Measurements from ENCODE around the gene TGIF2LX. TPM values are rescaled to one million over a fixed set of nuclear protein-coding genes. Genes with fewer than 3 reads are reported as not detected.

Gene TGIF2LX
- total RNA-seq, result not detected in 2 replicates

DNA sequence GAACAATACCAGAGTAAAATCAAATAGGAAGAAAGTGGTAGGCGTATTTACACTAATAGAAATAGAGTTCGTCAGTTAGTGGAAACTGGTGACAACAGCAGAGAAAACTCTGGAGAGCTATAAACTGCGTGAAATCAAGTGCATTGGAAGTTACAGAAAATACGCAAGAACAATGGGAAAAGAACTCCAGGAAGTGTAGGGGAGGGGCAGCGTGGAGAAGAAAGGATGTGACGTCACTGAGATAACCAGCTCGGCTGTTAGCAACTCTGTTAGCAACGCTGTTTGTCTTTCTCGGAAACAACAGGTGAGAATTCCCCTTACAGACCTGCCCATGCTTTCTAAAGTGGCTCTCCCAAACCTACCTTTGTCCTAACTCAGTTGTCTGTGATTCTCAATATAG is at the start of gene TGIF2LX:
TSS of gene TGIF2LX (plus strand) at position 244 of the 400 bp plus-strand sequence. CDS start 178 bp downstream, outside the sequence.

All from tracheal epithelial cell (primary cell).